Activated CD8-positive, alpha-beta T cell treated with anti-CD3 and anti-CD28 coated beads, Interleukin-2, amount 10 ng/mL, durations not matched to agents 7 days and 5 days (primary cell): ENCODE data around the gene PTGR3. TPM values are rescaled to one million over a fixed set of nuclear protein-coding genes. Genes with fewer than 3 reads are reported as not detected.

Experiments
- ATAC-seq: fragments of 150-1000 bp; cut with Tn5 transposase; one replicate; pipeline ENCODE4 v1.10.0; 2021; ENCODE audit warnings: moderate library complexity
- CTCF ChIA-PET: fragments of 350-600 bp; sonication (Branson Sonifier 250); formaldehyde crosslinking; loops from one replicate; lab custom pipeline; 2021; ENCODE audit warnings: antibody characterized with exemption; lab: Charles Lee
- POLR2A ChIA-PET: fragments of 350-600 bp; sonication (Branson Sonifier 250); formaldehyde crosslinking; loops from one replicate; lab custom pipeline; 2021; ENCODE audit warnings: antibody characterized with exemption; lab: Charles Lee
- DNase-seq: peaks from one replicate; pipeline ENCODE4 v3.0.0-alpha.2; 2020
- H3K27ac Mint-ChIP-seq: one replicate; pipeline ENCODE4 v1.8.0; 2021; ENCODE audit warnings: mild to moderate bottlenecking, mixed read lengths
- H3K27me3 Mint-ChIP-seq: one replicate; pipeline ENCODE4 v1.8.0; 2021; ENCODE audit warnings: low read depth, mixed read lengths
- H3K36me3 Mint-ChIP-seq: one replicate; pipeline ENCODE4 v1.8.0; 2021; ENCODE audit warnings: low read depth, mixed read lengths
- H3K4me1 Mint-ChIP-seq: one replicate; pipeline ENCODE4 v1.8.0; 2021; ENCODE audit warnings: low read depth, mixed read lengths
- H3K4me3 Mint-ChIP-seq: one replicate; pipeline ENCODE4 v1.8.0; 2021; ENCODE audit warnings: mild to moderate bottlenecking, mixed read lengths
- H3K9me3 Mint-ChIP-seq: one replicate; pipeline ENCODE4 v1.8.0; 2022; ENCODE audit warnings: mixed read lengths; ENCODE audit not compliant: insufficient read depth
- total RNA-seq, 2 experiments: library from RNA; stranded (reverse); gene quantifications; one replicate each; pipeline ENCODE4 v1.2.3, GENCODE V29; 2021

The PTGR3 gene, protein sequence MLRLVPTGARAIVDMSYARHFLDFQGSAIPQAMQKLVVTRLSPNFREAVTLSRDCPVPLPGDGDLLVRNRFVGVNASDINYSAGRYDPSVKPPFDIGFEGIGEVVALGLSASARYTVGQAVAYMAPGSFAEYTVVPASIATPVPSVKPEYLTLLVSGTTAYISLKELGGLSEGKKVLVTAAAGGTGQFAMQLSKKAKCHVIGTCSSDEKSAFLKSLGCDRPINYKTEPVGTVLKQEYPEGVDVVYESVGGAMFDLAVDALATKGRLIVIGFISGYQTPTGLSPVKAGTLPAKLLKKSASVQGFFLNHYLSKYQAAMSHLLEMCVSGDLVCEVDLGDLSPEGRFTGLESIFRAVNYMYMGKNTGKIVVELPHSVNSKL
- total RNA-seq, result 10 to 100 TPM; 21.8 to 21.9 TPM

- H3K9me3 Mint-ChIP-seq, result no peaks in the 10 kb centered on the region
- peak within 1 kb of the TSS; percentile 99 for H3K27ac Mint-ChIP-seq
- CTCF ChIA-PET, result interaction anchor here (1.4 kb wide), 1 partner anchor 556 kb away, joined by 5 read pairs; no protein-coding TSS in a partner anchor
- H3K27me3 Mint-ChIP-seq, result peaks cover 24% of the 10 kb centered on the region
- H3K4me3 Mint-ChIP-seq, result peak within 1 kb of the TSS; percentile 99
- ATAC-seq, result peak; percentile 63
- peaks cover 21% of the 10 kb centered on the region for H3K36me3 Mint-ChIP-seq
- H3K4me1 Mint-ChIP-seq, result peaks cover 54% of the 10 kb centered on the region
- peak; percentile 90 for DNase-seq
- POLR2A ChIA-PET, result interaction anchor here (0.5 to 2.8 kb wide), 8 partner anchors 11 to 399 kb away, joined by 3 to 24 read pairs (median 4); no protein-coding TSS in a partner anchor
Observed at GRCh38 chr18:75209129-75209950, at the start of gene PTGR3. Gene PTGR3, minus strand, starts transcription at chr18:75209139. Its CDS starts 81 bp downstream, at chr18:75209058.

- no peak overlapping the region for H3K4me3 Mint-ChIP-seq
- ChIA-PET CTCF (no interaction called here), POLR2A (no interaction called here)
- peaks cover 9% of the 10 kb centered on the region for H3K4me1 Mint-ChIP-seq
- H3K27ac Mint-ChIP-seq, result no peak overlapping the region
- no peaks in the 10 kb centered on the region for H3K27me3 Mint-ChIP-seq
- no peak for DNase-seq
- H3K36me3 Mint-ChIP-seq, result no peaks in the 10 kb centered on the region
- no peak for ATAC-seq
- H3K9me3 Mint-ChIP-seq, result no peaks in the 10 kb centered on the region
Observed at GRCh38 chr18:75257605-75258004, 48.7 kb upstream of the PTGR3 start.

DNA sequence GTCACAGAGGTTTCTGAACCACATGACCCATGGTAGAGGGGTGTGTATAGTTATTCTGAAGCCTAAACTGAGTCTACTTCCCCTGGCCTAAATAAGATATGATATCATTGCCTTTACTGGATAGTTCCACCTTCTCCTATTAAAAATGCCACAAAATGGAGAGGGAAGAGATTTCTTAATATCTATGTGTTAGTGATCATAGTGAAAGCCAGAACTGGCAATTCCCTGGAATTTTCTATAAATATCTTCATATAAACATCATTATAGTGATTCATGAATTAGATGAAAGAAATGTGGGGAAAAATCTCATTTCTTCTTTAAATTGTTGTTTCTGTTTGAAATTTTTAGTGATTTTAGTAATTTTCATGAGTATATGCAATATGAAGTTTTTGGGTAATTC, 47.4 kb upstream of the PTGR3 start:
- Mint-ChIP-seq H3K4me3 (no peak overlapping the region), H3K27me3 (no peaks in the 10 kb centered on the region), H3K36me3 (no peaks in the 10 kb centered on the region), H3K4me1 (peaks cover 5% of the 10 kb centered on the region), H3K9me3 (no peaks in the 10 kb centered on the region), H3K27ac (no peak overlapping the region)
- ChIA-PET POLR2A (interaction anchor here (1.0 kb wide), 2 partner anchors 44 to 46 kb away, joined by 3 read pairs; partner anchors contain the start of gene TSHZ1), CTCF (interaction anchor here (1.6 kb wide), 1 partner anchor 9 kb away, joined by 3 read pairs; no protein-coding TSS in a partner anchor)
- DNase-seq (no peak), ATAC-seq (no peak)

GRCh38 chr18:75255094-75255493, 46.2 kb upstream of the PTGR3 start:
- Mint-ChIP-seq H3K27ac (no peak overlapping the region), H3K36me3 (no peaks in the 10 kb centered on the region), H3K9me3 (no peaks in the 10 kb centered on the region), H3K4me3 (no peak overlapping the region), H3K27me3 (no peaks in the 10 kb centered on the region), H3K4me1 (peaks cover 7% of the 10 kb centered on the region)
- no peak for DNase-seq
- ChIA-PET CTCF (no interaction called here), POLR2A (no interaction called here)
- ATAC-seq, result no peak

- ATAC-seq (no peak), DNase-seq (no peak)
- H3K36me3 Mint-ChIP-seq, result peaks cover 3% of the 10 kb centered on the region
- H3K27me3 Mint-ChIP-seq, result no peaks in the 10 kb centered on the region
- no peaks in the 10 kb centered on the region for H3K9me3 Mint-ChIP-seq
- no peak overlapping the region for H3K27ac Mint-ChIP-seq
- ChIA-PET CTCF (no interaction called here), POLR2A (no interaction called here)
- H3K4me1 Mint-ChIP-seq, result peaks cover 18% of the 10 kb centered on the region
- H3K4me3 Mint-ChIP-seq, result no peak overlapping the region
Observed at GRCh38 chr18:75253784-75254183, 44.8 kb upstream of the PTGR3 start.

GRCh38 chr18:75253043-75253442, 44.1 kb upstream of the PTGR3 start:
- Mint-ChIP-seq H3K27ac (no peak overlapping the region), H3K36me3 (peaks cover 3% of the 10 kb centered on the region), H3K9me3 (no peaks in the 10 kb centered on the region), H3K4me3 (no peak overlapping the region), H3K4me1 (peaks cover 25% of the 10 kb centered on the region), H3K27me3 (no peaks in the 10 kb centered on the region)
- ChIA-PET CTCF (no interaction called here), POLR2A (no interaction called here)
- DNase-seq (no peak), ATAC-seq (no peak)

DNA sequence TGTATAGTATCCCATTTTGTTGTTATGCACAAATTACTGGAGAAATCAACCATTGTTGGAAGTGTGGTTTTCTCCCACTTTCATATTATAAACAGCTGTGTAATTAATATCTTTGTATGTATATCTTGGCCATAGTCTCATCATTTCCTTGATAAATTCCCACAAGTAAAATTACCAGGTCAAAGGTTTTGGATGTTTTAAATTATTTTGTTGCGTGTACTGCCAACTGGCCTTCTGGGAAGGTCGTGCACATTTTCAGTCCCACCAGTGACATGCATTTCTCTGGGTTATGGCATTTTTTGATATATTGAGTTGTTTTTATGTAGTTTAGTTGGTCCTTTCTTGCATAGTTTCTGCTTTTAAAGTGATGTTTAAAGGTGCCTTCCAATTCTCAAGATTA, 43.2 kb upstream of the PTGR3 start:
- POLR2A ChIA-PET, result no interaction called here
- H3K9me3 Mint-ChIP-seq, result no peaks in the 10 kb centered on the region
- peaks cover 34% of the 10 kb centered on the region for H3K4me1 Mint-ChIP-seq
- ATAC-seq (no peak), DNase-seq (no peak)
- H3K27me3 Mint-ChIP-seq, result no peaks in the 10 kb centered on the region
- peaks cover 3% of the 10 kb centered on the region for H3K36me3 Mint-ChIP-seq
- H3K27ac Mint-ChIP-seq, result no peak overlapping the region
- CTCF ChIA-PET, result no interaction called here
- no peak overlapping the region for H3K4me3 Mint-ChIP-seq

DNA sequence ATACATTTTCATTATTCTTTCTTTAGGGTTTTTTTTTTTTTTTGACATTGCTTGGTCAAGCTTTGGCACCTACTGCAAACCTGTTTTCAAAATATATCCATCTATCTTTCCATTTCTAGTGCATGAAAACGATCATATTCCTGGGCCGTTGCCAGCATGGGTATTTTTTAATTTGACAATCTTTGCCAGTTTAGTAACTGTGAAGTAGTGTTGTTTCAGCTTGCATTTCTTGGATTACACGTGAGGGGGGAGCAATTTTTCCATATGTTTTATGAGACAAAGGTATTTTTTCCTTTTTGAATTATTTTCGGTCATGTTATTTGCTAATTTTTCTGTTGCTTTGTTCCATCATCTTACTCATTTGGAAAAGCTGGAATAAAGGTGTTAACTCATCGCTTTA, 42.5 kb upstream of the PTGR3 start:
- CTCF ChIA-PET, result no interaction called here

GRCh38 chr18:75250471-75250821, 41.5 kb upstream of the PTGR3 start:
- no peak overlapping the region for H3K4me3 Mint-ChIP-seq
- no peaks in the 10 kb centered on the region for H3K27me3 Mint-ChIP-seq
- H3K9me3 Mint-ChIP-seq, result no peaks in the 10 kb centered on the region
- no peak for DNase-seq
- ChIA-PET CTCF (no interaction called here), POLR2A (interaction anchor here (0.5 kb wide), 1 partner anchor 40 kb away, joined by 3 read pairs; the partner anchor contains the start of gene TSHZ1)
- peaks cover 3% of the 10 kb centered on the region for H3K36me3 Mint-ChIP-seq
- ATAC-seq, result no peak
- no peak overlapping the region for H3K27ac Mint-ChIP-seq
- H3K4me1 Mint-ChIP-seq, result peaks cover 50% of the 10 kb centered on the region

More for the DNA sequence above, 42.5 kb upstream of the PTGR3 start:
- H3K27me3 Mint-ChIP-seq, result no peaks in the 10 kb centered on the region
- H3K36me3 Mint-ChIP-seq, result peaks cover 3% of the 10 kb centered on the region
- DNase-seq (no peak), ATAC-seq (no peak)
- no peak overlapping the region for H3K4me3 Mint-ChIP-seq
- no peaks in the 10 kb centered on the region for H3K9me3 Mint-ChIP-seq
- POLR2A ChIA-PET, result interaction anchor here (0.6 kb wide), 1 partner anchor 65 kb away, joined by 3 read pairs; no protein-coding TSS in a partner anchor
- H3K27ac Mint-ChIP-seq, result no peak overlapping the region
- peaks cover 40% of the 10 kb centered on the region for H3K4me1 Mint-ChIP-seq

DNA sequence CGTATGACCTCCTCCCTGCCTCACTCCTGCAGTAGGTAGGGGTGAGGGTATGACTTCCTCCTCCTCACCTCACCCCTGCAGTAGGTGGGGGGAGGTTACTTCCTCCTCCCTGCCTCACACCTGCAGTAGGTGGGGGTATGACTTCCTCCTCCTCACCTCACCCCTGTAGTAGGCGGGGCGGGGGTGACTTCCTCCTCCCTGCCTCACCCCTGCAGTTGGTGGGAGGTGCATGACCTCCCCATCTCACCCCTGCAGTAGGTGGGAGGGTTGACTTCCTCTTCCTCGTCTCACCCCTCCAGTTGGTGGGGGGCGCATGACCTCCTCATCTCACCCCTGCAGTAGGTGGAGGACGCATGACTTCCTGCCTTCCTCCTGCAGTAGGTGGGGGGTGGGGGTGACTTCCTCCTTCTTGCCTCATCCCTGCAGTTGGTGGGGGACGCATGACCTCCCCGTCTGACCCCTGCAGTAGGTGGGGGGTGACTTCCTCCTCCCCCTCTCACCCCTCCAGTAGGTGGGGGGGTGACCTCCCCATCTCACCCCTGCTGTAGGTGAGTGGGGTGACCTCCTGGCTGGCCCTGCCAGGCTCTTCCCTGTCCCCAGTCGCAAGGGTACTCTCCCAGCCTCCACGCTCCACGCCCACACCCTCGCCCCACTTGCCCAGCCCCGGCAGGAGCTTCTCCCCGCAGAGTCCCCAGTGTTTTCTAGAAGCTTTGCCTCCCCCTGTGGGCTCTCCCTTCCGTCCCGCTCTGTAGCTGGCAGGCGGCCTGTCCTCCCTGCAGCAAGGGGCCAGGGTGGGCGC, 40.9 kb upstream of the PTGR3 start:
- peaks cover 3% of the 10 kb centered on the region for H3K36me3 Mint-ChIP-seq
- POLR2A ChIA-PET, result no interaction called here
- H3K27ac Mint-ChIP-seq, result peak overlapping the region; percentile 66
- H3K4me3 Mint-ChIP-seq, result no peak overlapping the region
- ATAC-seq (peak; percentile 9), DNase-seq (peak; percentile 55)
- CTCF ChIA-PET, result no interaction called here
- H3K4me1 Mint-ChIP-seq, result peaks cover 52% of the 10 kb centered on the region
- no peaks in the 10 kb centered on the region for H3K27me3 Mint-ChIP-seq
- H3K9me3 Mint-ChIP-seq, result no peaks in the 10 kb centered on the region

DNA sequence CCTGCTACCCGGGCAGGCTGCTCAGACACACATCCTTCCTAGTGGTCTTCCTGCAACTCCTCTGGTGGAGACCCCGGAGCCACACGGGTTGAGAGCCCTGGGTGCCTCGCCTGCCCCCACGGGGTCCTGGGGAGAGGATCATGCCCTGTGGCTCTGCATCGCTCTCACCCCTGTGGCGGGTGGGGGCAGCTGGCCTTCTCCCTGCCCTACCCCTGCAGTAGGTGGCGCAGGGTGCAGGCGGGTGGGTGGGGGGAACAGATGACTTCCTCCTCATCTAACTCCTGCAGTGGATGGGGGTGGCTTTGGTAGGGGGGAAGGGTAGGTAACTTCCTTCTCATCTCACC, 40.2 kb upstream of the PTGR3 start:
- no peak overlapping the region for H3K27ac Mint-ChIP-seq
- H3K9me3 Mint-ChIP-seq, result no peaks in the 10 kb centered on the region
- DNase-seq (no peak), ATAC-seq (no peak)
- H3K27me3 Mint-ChIP-seq, result no peaks in the 10 kb centered on the region
- ChIA-PET POLR2A (no interaction called here), CTCF (no interaction called here)
- peaks cover 55% of the 10 kb centered on the region for H3K4me1 Mint-ChIP-seq
- H3K36me3 Mint-ChIP-seq, result peaks cover 3% of the 10 kb centered on the region
- no peak overlapping the region for H3K4me3 Mint-ChIP-seq
